HG02970 (cell line): ENCODE measurements around the gene TRMT1.
"Not testable (repeated sequence)": the region's sequence is repeated elsewhere in the genome, so short reads cannot be mapped to it uniquely, and the experiment has no call there.

Experiments
- ATAC-seq: cut with Tn5 transposase; IDR thresholded peaks from one replicate; pipeline ENCODE4 v1.9.1; 2021; ENCODE audit warnings: mild to moderate bottlenecking, moderate library complexity, moderate number of reproducible peaks; ENCODE audit not compliant: unreplicated experiment, low FRiP score

TRMT1 gene

GRCh38 chr19:13116282-13117175 lies at the start of gene TRMT1:
Gene TRMT1, minus strand, starts transcription at chr19:13116740. Its CDS starts 341 bp downstream, at chr19:13116399.
- ATAC-seq, result peak; percentile 47

GRCh38 chr19:13166151-13166550 lies 49.6 kb upstream of the TRMT1 start:
- ATAC-seq, result not testable (repeated sequence)

GRCh38 chr19:13165162-13165997 lies 48.8 kb upstream of the TRMT1 start:
- ATAC-seq, result no peak

GRCh38 chr19:13164343-13165161 lies 48.0 kb upstream of the TRMT1 start:
- ATAC-seq, result no peak

- no peak for ATAC-seq
These were observed 47.2 kb upstream of the TRMT1 start for GRCh38 chr19:13163609-13164342.

- ATAC-seq, result peak; percentile 44
These were observed 46.4 kb upstream of the TRMT1 start for GRCh38 chr19:13162724-13163608.

- ATAC-seq, result no peak
These were observed 44.0 kb upstream of the TRMT1 start for GRCh38 chr19:13160557-13160956.

- no peak for ATAC-seq
These were observed 43.2 kb upstream of the TRMT1 start for GRCh38 chr19:13159713-13160112.

- no peak for ATAC-seq
These were observed 39.2 kb upstream of the TRMT1 start for GRCh38 chr19:13155472-13156359.

GRCh38 chr19:13154911-13155471 lies 38.5 kb upstream of the TRMT1 start:
- ATAC-seq, result no peak

GRCh38 chr19:13154241-13154778 lies 37.8 kb upstream of the TRMT1 start:
- ATAC-seq, result no peak

- ATAC-seq, result no peak
These were observed 37.2 kb upstream of the TRMT1 start for GRCh38 chr19:13153569-13154240.

GRCh38 chr19:13152974-13153568 lies 36.5 kb upstream of the TRMT1 start:
- ATAC-seq, result peak; percentile 33

GRCh38 chr19:13152356-13152973 lies 35.9 kb upstream of the TRMT1 start:
- ATAC-seq, result peak; percentile 1

GRCh38 chr19:13151605-13152355 lies 35.2 kb upstream of the TRMT1 start:
- peak; percentile 29 for ATAC-seq
